HL-60 (cell line): ENCODE measurements around the gene ARID3C.

ENCODE experiments used
- POLR2AphosphoS5 ChIP-seq: IDR thresholded peaks from 2 replicates; pipeline ENCODE4 v1.6.1; 2012; ENCODE audit warnings: low read depth
- SPI1 ChIP-seq: IDR thresholded peaks from 2 replicates; pipeline ENCODE4 v1.6.1; 2012; ENCODE audit warnings: low read depth, mild to moderate bottlenecking, borderline replicate concordance
- TF ChIP-seq, protein P1 (sequence below): IDR thresholded peaks from one replicate; pipeline ENCODE4 v1.5.1; 2011; ENCODE audit warnings: low read length, control low read depth, inconsistent platforms; ENCODE audit not compliant: insufficient read depth

DNA sequence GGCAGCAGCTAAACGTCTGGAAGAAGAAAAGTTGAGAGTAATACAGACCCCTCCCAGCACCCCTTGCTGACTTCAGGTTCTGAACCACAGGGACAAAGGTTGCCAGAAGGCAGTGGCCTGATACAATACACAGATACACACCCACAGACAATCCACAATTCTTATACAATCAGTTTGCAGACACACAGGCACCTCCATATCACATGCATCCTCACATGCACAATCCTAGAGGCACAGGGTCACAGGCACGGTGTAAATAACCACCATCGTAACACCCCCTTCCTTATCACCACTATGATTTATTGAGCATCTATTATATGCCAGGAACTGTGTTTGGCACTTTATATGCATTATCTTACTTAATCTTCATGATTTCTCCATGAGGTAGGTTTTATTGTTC is 47.5 kb downstream of the ARID3C start:
- no peak for TF ChIP-seq SPI1
- TF ChIP-seq POLR2AphosphoS5, result no peak
- TF ChIP-seq, protein P1, sequence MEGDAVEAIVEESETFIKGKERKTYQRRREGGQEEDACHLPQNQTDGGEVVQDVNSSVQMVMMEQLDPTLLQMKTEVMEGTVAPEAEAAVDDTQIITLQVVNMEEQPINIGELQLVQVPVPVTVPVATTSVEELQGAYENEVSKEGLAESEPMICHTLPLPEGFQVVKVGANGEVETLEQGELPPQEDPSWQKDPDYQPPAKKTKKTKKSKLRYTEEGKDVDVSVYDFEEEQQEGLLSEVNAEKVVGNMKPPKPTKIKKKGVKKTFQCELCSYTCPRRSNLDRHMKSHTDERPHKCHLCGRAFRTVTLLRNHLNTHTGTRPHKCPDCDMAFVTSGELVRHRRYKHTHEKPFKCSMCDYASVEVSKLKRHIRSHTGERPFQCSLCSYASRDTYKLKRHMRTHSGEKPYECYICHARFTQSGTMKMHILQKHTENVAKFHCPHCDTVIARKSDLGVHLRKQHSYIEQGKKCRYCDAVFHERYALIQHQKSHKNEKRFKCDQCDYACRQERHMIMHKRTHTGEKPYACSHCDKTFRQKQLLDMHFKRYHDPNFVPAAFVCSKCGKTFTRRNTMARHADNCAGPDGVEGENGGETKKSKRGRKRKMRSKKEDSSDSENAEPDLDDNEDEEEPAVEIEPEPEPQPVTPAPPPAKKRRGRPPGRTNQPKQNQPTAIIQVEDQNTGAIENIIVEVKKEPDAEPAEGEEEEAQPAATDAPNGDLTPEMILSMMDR, result no peak
